Measurements from ENCODE around the gene CNIH3. TPM values are rescaled to one million over a fixed set of nuclear protein-coding genes. Genes with fewer than 3 reads are reported as not detected.

CNIH3 gene
- total RNA-seq, 1 donor from 2014 or later = 0.53 TPM

- FAIRE-seq (no peak), DNase-seq (ENCODE audit: low read depth) (no peak)
- no peaks in the 10 kb centered on the region for H3K36me3 ChIP-seq (ENCODE audit: control insufficient read depth, insufficient read depth, low read length)
- no peak for TF ChIP-seq CTCF (IDR thresholded peaks at IDR 0.05; ENCODE audit: insufficient read depth, low read length, severe bottlenecking)
- no peaks in the 10 kb centered on the region for H3K27me3 ChIP-seq (ENCODE audit: control insufficient read depth, insufficient read depth, low read length)
- no peak overlapping the region for H3K4me3 ChIP-seq (ENCODE audit: low read depth, low read length)
Measured at GRCh38 chr1:224691148-224691925, 75.2 kb downstream of the CNIH3 start.

GRCh38 chr1:224694969-224695368 lies 78.9 kb downstream of the CNIH3 start:
- TF ChIP-seq CTCF (IDR thresholded peaks at IDR 0.05; ENCODE audit: insufficient read depth, low read length, severe bottlenecking) = no peak
- Histone ChIP-seq H3K4me3 (ENCODE audit: low read depth, low read length) (no peak overlapping the region), H3K27me3 (ENCODE audit: control insufficient read depth, insufficient read depth, low read length) (no peaks in the 10 kb centered on the region), H3K36me3 (ENCODE audit: control insufficient read depth, insufficient read depth, low read length) (no peaks in the 10 kb centered on the region)
- FAIRE-seq (no peak), DNase-seq (ENCODE audit: low read depth) (no peak)

DNA sequence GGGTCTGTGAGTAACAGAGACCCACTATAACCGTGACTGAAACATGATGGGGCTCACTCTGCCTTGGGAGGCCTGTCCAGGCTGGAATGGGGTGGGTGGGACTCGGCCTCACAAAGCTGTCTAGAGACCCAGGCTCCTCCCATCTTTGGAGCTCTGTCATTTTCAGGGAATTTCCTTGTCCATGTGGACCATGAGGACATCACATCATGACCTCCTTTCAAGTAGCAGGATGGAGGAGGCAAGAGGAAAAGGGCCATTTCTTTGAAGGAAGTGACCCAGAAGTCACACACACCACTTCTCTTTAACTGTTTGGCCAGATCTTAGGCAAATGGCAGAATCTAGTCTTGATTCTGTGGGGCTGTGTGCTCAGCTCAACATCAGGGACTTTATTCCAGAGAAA lies 79.9 kb downstream of the CNIH3 start:
- no peak for FAIRE-seq
- H3K36me3 ChIP-seq (ENCODE audit: control insufficient read depth, insufficient read depth, low read length) = no peaks in the 10 kb centered on the region
- no peaks in the 10 kb centered on the region for H3K27me3 ChIP-seq (ENCODE audit: control insufficient read depth, insufficient read depth, low read length)
- no peak for TF ChIP-seq CTCF (IDR thresholded peaks at IDR 0.05; ENCODE audit: insufficient read depth, low read length, severe bottlenecking)
- no peak overlapping the region for H3K4me3 ChIP-seq (ENCODE audit: low read depth, low read length)
- no peak for DNase-seq (ENCODE audit: low read depth)

GRCh38 chr1:224696891-224697765 lies 81.0 kb downstream of the CNIH3 start:
- Histone ChIP-seq H3K4me3 (ENCODE audit: low read depth, low read length) (no peak overlapping the region), H3K36me3 (ENCODE audit: control insufficient read depth, insufficient read depth, low read length) (no peaks in the 10 kb centered on the region), H3K27me3 (ENCODE audit: control insufficient read depth, insufficient read depth, low read length) (no peaks in the 10 kb centered on the region)
- FAIRE-seq (peak; percentile 64), DNase-seq (ENCODE audit: low read depth) (peak; percentile 50)
- no peak for TF ChIP-seq CTCF (IDR thresholded peaks at IDR 0.05; ENCODE audit: insufficient read depth, low read length, severe bottlenecking)

DNA sequence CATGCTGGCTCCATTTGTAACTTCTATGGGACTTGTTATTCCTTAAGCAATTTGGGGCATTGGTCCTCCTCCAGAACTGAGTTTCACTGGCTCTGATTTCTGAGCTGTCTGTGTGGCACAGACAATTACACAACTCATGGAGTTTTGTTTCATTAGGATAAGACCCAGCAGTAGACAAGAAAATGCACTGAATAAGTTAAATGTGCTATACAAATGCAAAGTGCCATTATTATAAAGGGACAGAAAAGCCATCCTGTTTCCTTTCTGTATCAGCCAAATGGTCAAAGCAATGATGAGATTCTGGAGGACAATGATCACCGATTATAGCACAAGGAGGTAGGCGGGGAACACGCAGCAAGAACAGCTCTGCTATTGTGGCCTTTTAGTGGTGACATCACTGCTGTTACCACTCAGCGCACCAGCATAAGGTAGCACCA lies 81.9 kb downstream of the CNIH3 start:
- H3K4me3 ChIP-seq (ENCODE audit: low read depth, low read length) = no peak overlapping the region
- H3K36me3 ChIP-seq (ENCODE audit: control insufficient read depth, insufficient read depth, low read length) = no peaks in the 10 kb centered on the region
- TF ChIP-seq CTCF (IDR thresholded peaks at IDR 0.05; ENCODE audit: insufficient read depth, low read length, severe bottlenecking) = no peak
- no peak for FAIRE-seq
- no peak for DNase-seq (ENCODE audit: low read depth)
- H3K27me3 ChIP-seq (ENCODE audit: control insufficient read depth, insufficient read depth, low read length) = no peaks in the 10 kb centered on the region
